K562 (cell line): ENCODE results near the gene ANKS1A. TPM values are rescaled to one million over a fixed set of nuclear protein-coding genes. Genes with fewer than 3 reads are reported as not detected.

Experiments
- ATAC-seq: fragments of 200-7000 bp; cut with Tn5 transposase; 3 replicates; pipeline ENCODE4 v1.9.1; 2020; ENCODE audit warnings: moderate library complexity
- BruUV-seq: library from RNA; stranded (reverse); fragments of 400-500 nt; replicated peaks from 2 replicates; lab custom pipeline; 2021; lab: Mats Ljungman, UMichigan
- CTCF ChIA-PET: fragments of 300-600 bp; formaldehyde crosslinking; extraction: SDS; loops from one replicate; lab custom pipeline; 2021; ENCODE audit warnings: low intra/inter-chr PET ratio; lab: Yijun Ruan, JAX
- POLR2A ChIA-PET: fragments of 300-600, 350-650 bp; sonication (Branson Sonifier 250); formaldehyde crosslinking; extraction: SDS; loops from one replicate; lab custom pipeline; 2021; ENCODE audit warnings: antibody characterized with exemption, inconsistent platforms; lab: Yijun Ruan, JAX
- DNase-seq, 4 experiments: peaks; one replicate each; pipeline versions ENCODE4 v3.0.0 to v3.0.0-alpha.2; 2011 to 2018; ENCODE audit warnings: low spot score in 3 of 4, mixed read lengths in 3 of 4; ENCODE audit errors: extremely low read depth in 1 of 4
- FAIRE-seq: peaks from 2 replicates; lab custom pipeline; 2011; peaks lifted over from hg19 to GRCh38; lab: Jason Lieb, UNC
- H2AFZ ChIP-seq: 2 replicates; pipeline ENCODE4 v1.6.0; 2011; ENCODE audit warnings: low read depth, low read length, control low read depth, inconsistent platforms
- H3K27ac ChIP-seq: fragments of 200-600 bp; 3 replicates; pipeline ENCODE4 v1.8.0; 2011; ENCODE audit warnings: low read depth, mild to moderate bottlenecking, control low read depth, inconsistent platforms, low read length, moderate library complexity, mixed read lengths; ENCODE audit errors: extremely low read depth
- H3K27me3 ChIP-seq, 2 experiments: fragments of 300-600 bp in 1 of 2; 2 replicates in 1 of 2; 3 replicates in 1 of 2; pipeline versions ENCODE4 v1.6.0 to v1.8.0; 2011; ENCODE audit warnings: inconsistent platforms in 2 of 2, low read length in 2 of 2, mild to moderate bottlenecking in 1 of 2, mixed read lengths in 1 of 2, moderate library complexity in 1 of 2; ENCODE audit not compliant: control insufficient read depth in 2 of 2, insufficient read depth in 2 of 2
- H3K36me3 ChIP-seq: fragments of 300-600 bp; 3 replicates; pipeline ENCODE4 v1.8.0; 2011; ENCODE audit warnings: mild to moderate bottlenecking, low read length, inconsistent platforms; ENCODE audit not compliant: control insufficient read depth, insufficient read depth
- H3K4me1 ChIP-seq, 2 experiments: fragments of 200-600 bp in 1 of 2; replicated peaks in 1 of 2; 2 replicates in 1 of 2; 3 replicates in 1 of 2; pipeline versions ENCODE4 v1.5.1 to v1.8.0; 2011; ENCODE audit warnings: inconsistent platforms in 2 of 2, low read length in 2 of 2, mild to moderate bottlenecking in 1 of 2, mixed read lengths in 1 of 2, moderate library complexity in 1 of 2; ENCODE audit not compliant: control insufficient read depth in 2 of 2, insufficient read depth in 2 of 2
- H3K4me2 ChIP-seq: 2 replicates; pipeline ENCODE4 v1.6.1; 2011; ENCODE audit warnings: low read length, control low read depth, inconsistent platforms, mixed read lengths; ENCODE audit not compliant: insufficient read depth
- H3K4me3 ChIP-seq: fragments of 200-600 bp; sonication (generic), shearing (Covaris generic); 2 replicates; pipeline ENCODE4 v1.5.1; 2016; ENCODE audit warnings: control low read depth, inconsistent platforms
- H3K79me2 ChIP-seq: fragments of 200-600 bp; 3 replicates; pipeline ENCODE4 v1.8.0; 2011; ENCODE audit warnings: low read length, inconsistent platforms; ENCODE audit not compliant: control insufficient read depth, insufficient read depth
- H3K9ac ChIP-seq, 2 experiments: 2 replicates each; pipeline versions ENCODE4 v1.6.0 to v1.6.1; 2011; ENCODE audit warnings: low read depth in 2 of 2, low read length in 2 of 2, control low read depth in 1 of 2, inconsistent platforms in 1 of 2, mild to moderate bottlenecking in 1 of 2, mixed read lengths in 1 of 2; ENCODE audit not compliant: insufficient read depth in 1 of 2
- H3K9me1 ChIP-seq: one replicate; pipeline ENCODE4 v1.6.0; 2011; ENCODE audit warnings: inconsistent platforms, mild to moderate bottlenecking, low read length, moderate library complexity; ENCODE audit not compliant: control insufficient read depth, insufficient read depth
- H3K9me3 ChIP-seq: replicated peaks from 2 replicates; pipeline ENCODE4 v1.5.1; 2011; ENCODE audit warnings: low read depth, low read length, inconsistent platforms; ENCODE audit not compliant: control insufficient read depth, insufficient read depth
- H4K20me1 ChIP-seq: replicated peaks from 2 replicates; pipeline ENCODE4 v1.6.1; 2011; ENCODE audit warnings: low read length, inconsistent platforms, mixed read lengths; ENCODE audit not compliant: control insufficient read depth, insufficient read depth
- COPS2 ChIP-seq: fragments of 450-650 bp; conservative IDR thresholded peaks from 2 replicates; pipeline ENCODE4 v1.6.1; 2016; ENCODE audit warnings: mild to moderate bottlenecking, moderate library complexity
- E2F4 ChIP-seq: sonication (generic); formaldehyde crosslinking; IDR thresholded peaks from 2 replicates; pipeline ENCODE4 v1.8.0; 2022; ENCODE audit warnings: mild to moderate bottlenecking, low read depth, missing genetic modification reagents
- HMG20B ChIP-seq: fragments of 250-450 bp; sonication (Bioruptor Pico); IDR thresholded peaks from 2 replicates; pipeline ENCODE4 v1.5.0; 2021; ENCODE audit warnings: mild to moderate bottlenecking
- SIN3B ChIP-seq: fragments of 450-650 bp; IDR thresholded peaks from 2 replicates; pipeline ENCODE4 v1.6.1; 2017; ENCODE audit warnings: low read depth, mild to moderate bottlenecking, moderate library complexity
- TAL1 ChIP-seq: fragments of 450-650 bp; IDR thresholded peaks from 2 replicates; pipeline ENCODE4 v1.6.1; 2016; ENCODE audit warnings: mild to moderate bottlenecking
- ZBTB33 ChIP-seq: sonication (generic); formaldehyde crosslinking; IDR thresholded peaks from 2 replicates; pipeline ENCODE4 v1.8.1; 2023; ENCODE audit warnings: mild to moderate bottlenecking, missing genetic modification reagents
- ZBTB34 ChIP-seq: fragments of 250-450 bp; sonication (Bioruptor Pico); IDR thresholded peaks from 2 replicates; pipeline ENCODE4 v1.8.0; 2021; ENCODE audit warnings: mild to moderate bottlenecking, moderate library complexity
- WGBS: fragments of 100-300 bp; shearing (Covaris generic); methylation state at CpG from one replicate; pipeline ENCODE4 v1.1.6; 2016; ENCODE audit warnings: low coverage, mixed read lengths; ENCODE audit not compliant: insufficient coverage; ENCODE audit errors: missing lambda C conversion rate; 5-methylcytosine and 5-hydroxymethylcytosine counted together
- in situ Hi-C: fragments of 300-500 bp; cut with MboI; formaldehyde crosslinking; loops from 4 replicates; pipeline ENCODE4 v1.15.0; 2018; ENCODE audit warnings: inconsistent platforms, mixed read lengths
- intact Hi-C: fragments of 100-400 bp; cut with micrococcal nuclease; formaldehyde crosslinking; loops from 2 replicates; pipeline ENCODE4 v1.14.2; 2022
- polyA plus RNA-seq, 8 experiments: library from polyadenylated mRNA; depleted of rRNA in 4 of 8; stranded (reverse) in 5 of 8; unstranded in 3 of 8; fragments of >200 nt; fragmentation: Nextera tagmentation in 2 of 8; fragmentation: Illumina TruSeq in 1 of 8; extraction: Ambion mirVana in 2 of 8; extraction: Trizol in 1 of 8; gene quantifications; 2 replicates each; pipeline versions ENCODE4 v1.2.1 to v1.2.3, GENCODE V29; 2011 to 2014; ENCODE audit warnings: inconsistent platforms in 1 of 8, missing spikeins in 1 of 8
- total RNA-seq, 7 experiments: library from RNA; depleted of rRNA in 6 of 7; stranded (reverse); fragments of >200 nt in 6 of 7; fragmentation: Illumina TruSeq in 2 of 7; extraction: Trizol in 2 of 7; gene quantifications; 2 replicates each; pipeline versions ENCODE4 v1.2.1 to v1.2.3, GENCODE V29; 2011 to 2021; ENCODE audit warnings: low replicate concordance in 1 of 7

Gene ANKS1A
- total and polyA plus RNA-seq, 9 of the 15 experiments (the other 6 are each of a cell fraction or from before 2014, with no cell fraction given) = 1.1 to 13.8 (median 5.3) TPM

- no peak for DNase-seq
- no peak for FAIRE-seq
- ChIA-PET POLR2A (no interaction called here), CTCF (no interaction called here)
- no peak for ATAC-seq
- Histone ChIP-seq H4K20me1 (peaks cover 8% of the 10 kb centered on the region; the same call in 1 of the 2 replicates), H3K9me1 (no peaks in the 10 kb centered on the region), H3K36me3 (no peaks in the 10 kb centered on the region), H2AFZ (no peak overlapping the region), H3K4me1 (peaks cover 0 to 5% of the 10 kb centered on the region in 2 experiments; a peak in 4 of 5 replicates), H3K4me2 (no peak overlapping the region), H3K27me3 (no peaks in the 10 kb centered on the region), H3K9me3 (no peaks in the 10 kb centered on the region), H3K4me3 (no peak overlapping the region), H3K27ac (no peak overlapping the region), H3K9ac (no peak overlapping the region; a peak in 2 of 4 replicates), H3K79me2 (no peaks in the 10 kb centered on the region)
- in situ Hi-C loops = no loop called here
- TF ChIP-seq TAL1 = no peak
- TF ChIP-seq COPS2 = no peak
- TF ChIP-seq ZBTB33 (CRISPR knock-in tag) = peak; percentile 86
- no peak for TF ChIP-seq E2F4
- TF ChIP-seq HMG20B (CRISPR knock-in tag) = no peak
- no peak for TF ChIP-seq SIN3B
- no peak for TF ChIP-seq ZBTB34 (CRISPR knock-in tag)
- 58% methylated on average over 12 of the region's 12 CpGs for WGBS
- BruUV-seq = no TSS peak
- intact Hi-C loops = no loop called here
Measured at GRCh38 chr6:35048031-35048613, 159.1 kb downstream of the ANKS1A start.
